Activated CD4-positive, alpha-beta T cell treated with anti-CD3 and anti-CD28 coated beads, Interleukin-2, Interleukin-4, amounts not matched to agents 100 ng/mL and 50 ng/mL, durations not matched to agents 16 hours and 8 hours (primary cell): ENCODE results near the gene ATP2B3.

ENCODE experiments used
- DNase-seq: peaks from one replicate; pipeline ENCODE4 v3.0.0-alpha.2; 2020; ENCODE audit warnings: low spot score

ATP2B3 gene

DNA sequence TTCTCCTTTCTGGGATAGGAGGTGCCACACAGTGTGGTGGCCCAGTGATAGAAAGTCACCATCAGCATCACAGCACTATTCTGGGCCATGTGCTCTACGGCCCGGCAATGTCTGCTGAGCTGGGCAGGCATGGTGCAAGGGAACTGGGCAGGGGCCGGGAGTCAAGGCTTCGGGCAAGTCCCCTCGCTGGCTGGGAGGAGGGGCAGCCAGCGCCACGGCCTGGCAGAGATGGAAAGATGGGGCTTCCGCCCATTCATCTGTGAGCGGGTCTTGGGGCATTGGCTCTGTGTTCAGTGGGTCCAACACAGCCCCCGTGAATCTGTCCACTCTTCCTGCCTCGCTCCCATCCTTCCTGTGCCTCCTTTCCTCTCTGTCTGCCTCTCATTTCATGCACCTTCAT, 7.1 kb upstream of the ATP2B3 start:
- DNase-seq: no peak

DNA sequence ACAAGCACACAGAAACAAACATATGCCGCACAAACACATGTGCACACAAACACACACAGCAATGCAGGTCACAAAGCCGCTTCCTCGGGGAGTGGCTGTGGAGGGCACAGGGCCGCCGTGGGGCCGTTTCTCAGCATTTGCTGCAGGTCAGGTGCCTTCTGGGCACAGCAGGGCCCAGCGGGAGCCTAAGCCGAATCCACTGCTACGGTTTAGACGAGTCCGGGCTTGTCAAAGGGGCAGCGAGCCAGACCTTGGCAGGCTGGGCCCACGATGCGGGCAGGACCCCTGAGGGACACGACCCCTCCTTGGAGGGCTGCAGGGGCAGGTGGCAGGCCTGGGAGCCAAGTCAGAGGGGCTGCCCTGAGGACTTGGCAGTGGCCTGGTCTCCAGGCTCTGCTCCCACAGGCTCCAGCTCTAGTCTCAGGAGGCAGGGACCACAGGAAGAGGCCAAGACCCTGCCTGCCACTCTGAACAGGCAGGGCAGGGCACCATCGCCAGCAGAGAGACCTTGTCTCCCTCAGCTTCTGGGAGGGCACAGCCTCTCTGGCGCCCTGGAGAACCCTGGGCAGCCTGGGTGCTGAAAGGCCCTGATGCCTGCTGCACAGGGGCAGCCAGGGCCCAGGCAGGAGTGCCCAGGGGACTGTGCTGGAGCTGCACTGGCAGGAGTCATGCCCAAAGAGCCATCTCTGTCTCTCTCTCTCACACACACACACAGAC, 5.5 kb upstream of the ATP2B3 start:
- no peak for DNase-seq

DNA sequence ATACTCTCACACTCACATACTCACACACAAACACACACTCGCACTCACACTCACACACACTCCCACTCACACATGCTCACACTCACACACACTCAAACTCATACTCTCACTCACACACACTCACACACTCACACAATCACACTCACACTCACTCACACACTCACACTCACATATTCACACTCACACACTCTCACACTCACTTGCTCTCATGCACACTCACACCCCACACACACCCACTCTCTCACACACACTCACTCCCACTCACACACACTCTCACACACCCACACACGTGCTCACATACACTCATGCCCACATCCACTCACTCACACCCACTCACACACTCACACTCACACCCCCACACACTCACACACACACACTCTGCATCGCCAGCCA, 4.9 kb upstream of the ATP2B3 start:
- DNase-seq: no peak

DNA sequence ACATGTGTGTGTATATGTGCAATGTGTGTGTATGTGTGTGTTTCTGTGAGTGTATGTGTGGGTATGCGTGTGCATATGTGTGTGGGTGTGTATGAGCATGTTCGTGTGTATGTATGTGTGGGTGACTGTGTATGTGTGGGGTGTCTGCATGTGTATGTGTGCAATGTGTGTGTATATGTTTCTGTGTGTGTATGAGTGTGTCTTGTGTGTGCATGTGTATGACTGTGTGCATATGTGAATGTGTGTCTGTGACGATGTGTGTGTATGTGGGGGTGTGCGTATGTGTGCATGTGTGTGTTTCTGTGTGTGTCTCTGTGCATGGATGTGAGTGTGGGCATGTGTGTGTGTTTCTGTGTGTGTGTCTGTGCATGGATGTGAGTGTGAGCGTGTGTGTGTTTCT, 4.2 kb upstream of the ATP2B3 start:
- DNase-seq: no peak

DNA sequence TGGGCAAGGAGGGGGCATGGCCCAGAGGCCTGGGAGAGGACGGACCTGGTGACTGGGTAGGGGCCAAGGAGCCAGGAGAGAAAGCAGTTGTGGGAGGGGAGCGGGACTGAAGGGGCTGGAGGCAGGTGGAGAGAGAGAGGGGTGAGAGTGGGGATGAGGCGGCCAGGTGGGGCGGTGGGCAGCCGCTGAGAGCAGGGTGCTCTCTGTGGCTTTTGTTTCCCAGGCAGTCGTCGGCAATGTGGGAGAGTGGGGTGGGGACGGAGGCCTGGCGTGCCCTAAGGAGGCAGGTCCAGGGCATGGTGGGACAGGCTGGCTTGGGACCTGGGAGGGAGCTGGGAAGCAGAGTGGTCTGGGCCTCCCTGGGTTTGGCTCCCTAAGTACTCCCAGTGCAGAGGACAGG, 3.2 kb upstream of the ATP2B3 start:
- DNase-seq: no peak

DNA sequence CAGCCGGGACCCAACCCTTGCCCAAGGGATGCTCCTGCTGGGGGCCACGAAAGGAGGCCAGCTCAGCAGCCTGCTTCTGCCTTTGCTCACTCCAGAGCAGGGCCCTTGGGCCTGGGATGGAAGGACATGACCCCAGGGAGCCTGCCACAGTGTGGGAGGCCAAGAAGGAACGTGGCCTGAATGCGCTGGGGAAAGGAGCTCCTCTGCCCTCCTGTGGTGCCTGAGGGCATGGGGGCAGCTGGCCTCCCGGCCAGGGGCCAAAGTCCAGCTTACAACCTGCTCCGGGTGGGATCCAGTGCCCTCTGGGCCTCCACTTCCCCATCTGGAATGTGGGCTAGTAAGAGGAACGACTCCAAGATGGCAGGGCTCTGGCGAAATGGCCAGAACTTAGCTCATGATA, 2.0 kb upstream of the ATP2B3 start:
- no peak for DNase-seq

DNA sequence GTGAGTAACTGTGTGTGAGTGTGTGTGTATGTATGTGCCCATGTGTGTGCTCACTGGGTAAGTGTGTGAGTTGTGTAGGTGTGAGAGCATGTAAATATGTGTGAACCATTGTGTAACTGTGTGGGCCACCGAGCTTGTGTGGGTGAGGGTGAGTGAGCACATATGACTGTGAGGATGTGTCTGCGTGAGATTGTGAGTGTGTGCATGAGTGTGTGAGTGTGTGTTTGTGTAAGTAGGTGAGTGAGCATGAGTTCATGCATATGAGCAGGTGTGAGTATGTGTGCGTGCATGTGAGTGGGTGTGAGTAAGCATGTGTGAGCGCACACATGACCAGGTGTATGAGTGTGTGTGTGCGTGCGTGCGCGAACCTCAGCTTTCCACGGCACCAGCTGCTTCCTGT, 1.4 kb upstream of the ATP2B3 start:
- DNase-seq: no peak

DNA sequence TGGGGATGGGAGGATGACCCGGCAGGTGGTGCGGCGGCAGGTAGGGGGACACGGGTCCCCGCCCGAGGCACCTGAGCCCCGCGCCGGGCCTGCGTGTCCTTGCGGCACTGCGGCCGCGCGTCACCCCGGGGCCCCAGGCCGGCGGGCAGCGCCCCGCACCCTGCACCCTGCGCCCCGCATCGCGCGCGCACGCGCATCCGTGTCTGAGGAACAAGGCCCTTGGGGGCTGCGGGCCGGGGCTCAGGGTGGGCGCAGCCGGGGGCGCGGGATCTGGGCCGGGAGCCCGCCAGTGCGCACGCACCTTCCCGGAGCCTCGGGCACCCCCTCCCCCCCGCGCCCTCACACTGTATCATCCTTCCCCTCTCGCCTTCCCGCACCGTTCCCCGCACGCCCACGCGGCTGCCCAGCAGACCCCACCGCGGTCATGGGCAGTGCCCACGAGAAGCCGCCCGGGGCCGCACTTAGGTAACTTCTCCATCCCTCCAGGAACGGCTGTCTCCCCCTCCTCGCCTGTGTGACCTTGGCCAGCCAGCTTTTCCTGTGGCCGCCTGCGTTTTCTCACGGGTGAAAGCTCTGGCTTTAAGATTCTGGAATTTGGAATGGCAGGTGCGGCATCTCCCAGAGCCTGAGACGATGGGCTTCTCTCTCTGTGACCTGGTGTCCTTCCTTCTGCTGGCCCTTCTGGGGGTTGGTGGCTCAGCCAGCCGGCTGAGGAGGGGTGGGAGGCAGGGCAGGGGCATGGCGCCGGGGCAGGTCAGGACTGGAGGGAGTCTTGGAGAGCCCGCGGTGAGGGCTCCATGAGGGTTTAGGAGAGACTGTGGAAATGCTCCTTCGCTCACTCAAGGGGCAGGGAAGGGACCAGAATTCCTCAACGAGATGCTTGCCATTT, 748 bp downstream of the ATP2B3 start:
- DNase-seq: no peak

DNA sequence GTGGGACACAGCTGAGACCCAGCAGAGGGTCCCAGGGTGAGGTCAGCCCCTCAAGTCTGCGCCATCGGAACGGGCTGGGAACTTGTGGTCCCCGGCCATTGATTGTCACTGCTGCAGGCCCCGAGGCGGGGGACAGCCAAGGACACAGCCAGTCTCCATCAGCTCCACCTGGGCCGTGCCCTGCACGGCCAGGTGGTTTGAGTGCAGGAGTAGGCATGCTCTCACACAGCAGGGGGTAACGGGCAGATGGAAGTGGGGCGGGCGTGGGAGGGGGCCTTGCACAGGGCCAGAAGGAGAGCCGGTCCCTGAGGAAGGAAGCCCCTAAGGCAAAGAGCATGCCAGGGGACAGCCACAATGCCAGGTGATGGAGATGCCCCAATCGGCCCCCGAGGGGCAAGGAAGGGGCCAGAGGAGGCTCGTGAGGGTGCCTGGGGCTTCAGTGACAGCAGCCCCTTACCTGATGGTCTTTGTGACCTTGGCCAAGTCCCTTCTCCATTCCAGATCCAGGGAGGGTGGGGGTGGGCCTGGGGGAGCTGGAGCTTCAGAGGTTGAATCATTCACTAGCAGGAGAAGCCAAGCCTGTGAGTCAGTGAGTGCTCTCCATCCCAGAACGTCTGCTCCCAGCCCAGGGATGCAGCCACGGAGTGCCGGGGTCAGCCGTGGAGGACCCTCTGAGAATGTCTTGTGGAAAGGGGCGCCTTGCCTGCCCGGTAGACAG, 2.3 kb downstream of the ATP2B3 start:
- no peak for DNase-seq

DNA sequence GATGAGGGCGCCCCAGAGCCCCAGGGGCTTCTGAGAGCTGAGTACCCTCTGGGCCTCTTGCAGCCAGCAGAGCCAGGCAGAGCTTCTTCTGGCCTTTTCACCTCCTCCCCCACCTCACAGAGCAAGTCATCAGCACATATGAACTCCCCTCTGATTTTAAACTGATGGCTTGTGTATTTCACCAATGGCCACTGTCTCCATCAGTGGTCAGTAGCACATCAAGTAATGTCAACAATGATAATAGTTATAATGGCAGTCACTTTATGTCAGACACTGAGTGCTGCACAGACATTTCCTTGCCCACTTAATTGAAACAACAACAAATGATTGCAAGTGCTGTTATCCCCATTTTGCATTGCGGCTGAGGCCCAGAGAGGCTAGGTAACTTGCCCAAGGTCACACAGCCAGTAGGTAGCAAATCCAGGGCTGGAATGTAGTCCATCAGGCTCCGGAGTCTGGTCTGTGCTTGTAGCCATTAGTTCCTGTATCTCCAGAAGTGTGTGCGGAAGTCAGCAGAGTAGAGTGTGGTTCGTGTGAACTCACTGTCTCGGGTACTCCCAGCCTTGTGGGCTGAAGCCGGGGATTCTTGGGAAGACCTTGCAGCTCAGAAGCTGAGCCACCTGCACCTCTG, 3.0 kb downstream of the ATP2B3 start:
- no peak for DNase-seq

DNA sequence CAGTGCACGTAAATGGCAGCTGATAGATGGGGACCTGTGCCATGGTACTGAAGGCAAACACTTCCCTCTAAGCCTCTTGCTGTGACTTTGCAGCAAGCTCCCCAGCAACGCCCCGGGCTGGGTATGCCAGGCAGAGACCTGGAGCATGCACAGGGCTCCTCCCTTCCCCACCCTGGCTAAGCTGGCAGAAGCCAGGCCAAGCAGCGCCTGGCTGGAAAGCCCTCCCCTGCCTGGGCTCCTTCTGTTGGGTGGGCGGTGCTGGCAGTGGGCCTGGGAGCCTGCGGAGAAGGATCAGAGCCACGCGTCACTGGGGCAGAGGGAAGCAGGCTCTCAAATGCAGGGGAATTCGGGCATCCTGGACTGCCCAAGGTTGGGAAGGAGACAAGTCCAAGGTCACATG, 3.6 kb downstream of the ATP2B3 start:
- DNase-seq: no peak

DNA sequence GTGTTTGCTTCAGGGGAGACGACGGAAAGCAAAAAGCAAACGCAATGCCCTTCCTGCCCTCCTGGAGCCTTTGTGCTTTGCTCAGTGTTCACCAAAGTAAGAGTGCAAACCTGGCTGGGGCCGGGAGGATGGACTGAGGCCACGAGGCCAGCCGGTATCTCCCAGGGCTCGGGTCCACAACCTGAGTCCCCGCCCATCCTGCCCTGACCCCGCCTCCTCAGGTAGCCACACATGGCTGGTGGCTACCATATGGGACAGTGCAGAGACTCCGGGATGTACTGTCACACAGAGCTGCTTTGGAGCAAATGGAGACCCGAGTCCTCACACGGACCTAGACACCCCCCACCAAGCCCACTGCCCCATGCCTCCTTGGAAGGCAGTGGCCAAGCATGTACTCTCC, 4.8 kb downstream of the ATP2B3 start:
- no peak for DNase-seq

DNA sequence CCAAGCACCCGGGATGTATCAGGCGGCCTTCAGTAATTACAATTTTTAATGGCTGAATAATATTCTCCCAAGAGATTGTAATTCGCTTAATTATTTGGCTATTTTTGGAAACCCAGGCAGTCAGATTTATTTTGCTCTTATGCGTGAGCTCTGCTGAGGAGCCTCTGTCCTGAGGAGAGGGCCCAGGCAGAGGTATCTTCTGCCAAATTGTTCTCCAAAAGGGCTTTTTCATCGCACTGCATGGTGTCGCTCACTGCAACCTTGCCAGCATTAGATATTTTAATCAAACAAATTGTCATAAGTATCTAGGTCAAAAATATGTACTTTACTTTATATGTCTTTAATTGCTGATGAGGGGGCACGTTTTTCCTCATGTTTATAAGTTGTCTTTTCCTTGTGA, 5.8 kb downstream of the ATP2B3 start:
- DNase-seq: no peak

DNA sequence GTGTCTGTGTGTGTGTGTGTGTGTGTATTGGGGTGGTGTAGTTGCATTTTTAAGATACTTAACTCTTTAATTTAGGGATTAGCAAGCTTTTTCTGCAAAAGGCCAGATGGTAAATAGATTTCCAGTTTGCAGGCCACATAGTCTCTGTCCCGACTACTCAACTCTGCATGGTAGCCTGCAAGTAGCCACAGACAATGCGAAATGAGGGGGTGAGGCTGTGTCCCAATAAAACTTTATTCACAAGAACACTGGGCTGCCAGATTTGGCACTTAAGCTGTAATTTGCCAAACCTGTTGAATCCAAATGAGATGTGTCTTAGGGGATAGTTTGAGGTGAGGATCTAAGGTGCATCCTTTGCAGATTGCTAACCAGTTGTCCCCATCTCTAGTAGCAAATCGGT, 6.8 kb downstream of the ATP2B3 start:
- DNase-seq: no peak

DNA sequence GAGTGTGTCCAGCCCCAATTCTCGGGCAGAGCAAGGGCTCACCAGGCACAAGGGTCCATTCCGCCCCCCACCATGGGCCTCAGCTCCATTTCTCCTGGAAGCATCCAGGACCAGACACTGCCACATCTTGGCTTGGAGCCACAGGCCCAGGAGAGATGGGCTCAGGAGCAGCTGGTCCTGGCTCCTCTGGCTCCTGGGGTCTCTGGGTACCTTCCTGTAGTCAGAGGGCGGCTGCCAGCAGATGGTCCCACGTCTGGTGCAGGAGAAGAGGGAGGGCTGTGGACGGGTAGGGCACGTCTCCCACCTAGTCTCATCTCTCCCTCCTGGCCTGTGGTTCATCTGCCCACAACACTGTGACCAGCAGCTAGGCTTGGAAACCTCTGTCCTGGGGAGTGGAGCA, 8.0 kb downstream of the ATP2B3 start:
- no peak for DNase-seq

DNA sequence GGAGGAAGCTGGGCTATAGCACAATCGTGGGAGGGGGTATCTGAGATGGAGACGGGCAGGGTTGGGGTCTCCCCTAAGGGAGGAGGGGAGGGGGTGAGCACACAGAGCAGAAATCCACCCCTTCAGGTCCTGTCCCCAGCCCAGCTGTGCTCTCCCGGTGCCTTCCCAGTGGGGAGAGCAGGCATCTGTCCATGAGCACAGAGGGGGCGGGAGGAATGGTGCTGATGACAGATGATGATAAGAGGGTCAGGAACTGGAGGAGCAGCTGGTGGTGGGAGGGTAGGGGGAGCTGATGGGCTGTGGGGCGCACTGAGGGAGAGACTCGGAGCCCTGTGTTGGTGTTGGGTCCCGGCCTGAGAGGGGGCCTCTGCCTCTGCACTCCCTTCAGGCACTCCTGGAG, 8.6 kb downstream of the ATP2B3 start:
- DNase-seq: no peak

DNA sequence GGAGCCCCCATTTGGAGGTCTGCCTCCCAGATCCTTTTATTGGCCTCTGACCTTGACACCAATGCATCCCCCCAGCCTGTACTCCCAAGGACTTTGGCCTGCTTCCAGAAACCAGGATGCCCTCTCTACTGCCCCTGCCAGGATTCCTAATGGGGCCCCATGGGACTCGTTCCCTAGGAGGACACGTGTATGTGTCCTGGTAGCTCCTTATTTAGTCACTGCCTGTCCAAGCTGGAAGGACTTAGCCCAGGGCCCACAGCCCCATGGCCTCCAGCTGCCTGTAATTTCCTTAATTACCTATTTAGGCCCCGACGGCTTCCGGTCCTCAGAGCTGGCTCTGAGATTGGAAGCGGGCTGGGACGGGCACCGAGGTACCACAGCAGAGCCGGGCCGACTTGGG, 9.4 kb downstream of the ATP2B3 start:
- DNase-seq: no peak

DNA sequence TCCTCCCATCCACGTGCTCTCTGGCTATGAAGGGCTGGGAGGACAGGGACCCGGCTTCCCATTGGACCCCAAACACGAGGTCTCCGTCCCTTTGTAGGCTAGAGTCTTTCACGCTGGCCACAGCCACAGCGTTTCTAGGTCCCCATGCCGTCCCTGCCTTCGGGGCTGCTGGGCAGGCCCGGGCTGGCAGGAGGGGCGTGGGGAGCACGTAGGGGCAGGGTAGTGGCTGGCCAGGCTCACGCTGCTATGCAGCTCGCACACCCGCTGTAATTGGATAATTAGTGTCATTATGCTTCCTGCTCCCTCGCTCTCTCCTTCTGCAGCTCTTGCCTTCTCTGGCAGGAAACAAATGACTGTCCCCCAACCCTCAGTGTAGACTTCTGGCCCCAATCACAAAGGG, 9.8 kb downstream of the ATP2B3 start:
- no peak for DNase-seq

DNA sequence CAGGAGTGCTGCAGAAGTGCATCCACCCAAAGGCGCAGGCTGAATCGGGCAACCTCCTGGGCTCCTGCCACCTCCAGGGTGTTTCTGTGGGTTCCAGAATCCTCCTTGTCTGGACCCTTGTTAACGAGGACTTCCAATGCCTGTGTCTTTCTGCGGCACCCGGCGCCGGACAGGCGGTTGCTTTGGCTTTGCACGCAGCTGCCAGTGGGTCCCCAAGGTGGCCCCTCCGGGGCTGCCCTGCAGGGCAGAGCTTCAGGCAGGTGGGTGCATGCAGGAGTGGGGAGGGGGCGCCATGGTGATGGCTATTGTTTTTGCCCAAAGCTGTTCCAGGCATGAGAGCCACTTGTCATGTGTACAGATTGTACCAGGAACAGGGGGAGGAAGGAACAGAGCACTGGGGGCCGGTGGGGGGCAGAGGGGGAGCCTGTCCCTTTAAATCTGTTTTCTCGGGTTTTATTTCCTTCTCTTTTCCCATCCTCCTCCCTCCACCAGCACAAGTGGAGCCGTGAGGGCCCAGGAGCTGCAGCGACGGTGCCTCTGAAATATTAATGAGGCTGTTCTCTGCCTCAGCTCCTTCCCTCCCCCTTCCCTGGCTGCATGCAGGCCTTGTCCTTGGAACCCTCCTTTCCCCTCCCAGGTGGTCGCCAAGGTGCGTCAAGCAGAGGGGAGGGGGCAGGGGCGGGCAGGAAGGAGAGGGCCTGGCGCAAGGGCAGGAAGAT, 13.1 kb downstream of the ATP2B3 start:
- DNase-seq: no peak

DNA sequence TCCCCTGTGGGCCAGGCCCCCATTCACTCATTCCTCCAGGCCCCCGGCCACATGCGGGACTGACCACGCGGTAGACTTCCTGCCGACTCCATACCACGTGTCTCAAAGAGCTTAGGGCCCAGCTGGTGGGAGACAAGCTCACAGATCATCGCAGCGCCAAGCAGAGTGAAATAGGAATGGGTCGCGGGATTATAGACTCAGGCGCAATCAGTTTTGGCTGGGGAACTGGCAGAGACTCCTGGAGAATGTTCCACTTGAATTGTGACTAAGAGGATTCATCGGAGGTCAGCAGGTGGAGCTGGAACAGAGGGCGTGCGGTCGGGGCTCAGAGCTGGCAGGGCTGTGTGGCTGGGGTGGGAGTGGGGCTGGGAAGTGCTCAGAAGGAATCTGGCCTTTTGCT, 15.6 kb downstream of the ATP2B3 start:
- no peak for DNase-seq

DNA sequence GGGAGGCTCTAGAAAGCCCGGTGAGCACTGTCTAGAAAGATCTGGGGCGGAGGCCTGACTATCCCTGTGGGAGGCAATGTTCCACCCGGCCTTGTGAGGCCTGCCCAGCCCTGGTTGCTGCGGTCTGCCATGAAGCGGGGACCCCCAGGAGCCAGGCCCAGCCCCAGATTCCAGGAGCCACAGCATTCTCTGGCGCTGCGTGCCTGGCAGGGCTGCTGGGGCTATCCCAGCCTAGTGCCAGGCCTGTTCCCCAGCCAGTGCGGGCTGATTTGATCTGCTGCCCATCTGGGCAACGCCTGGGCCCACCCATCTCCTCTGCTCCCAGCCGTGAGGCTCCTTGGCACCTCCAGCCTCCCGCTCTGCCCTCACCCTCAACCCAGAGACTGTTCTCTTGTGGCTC, 19.6 kb downstream of the ATP2B3 start:
- no peak for DNase-seq
